Stomach (tissue), 9 donors: ENCODE measurements around the gene SLC25A6. TPM values are rescaled to one million over a fixed set of nuclear protein-coding genes. Genes with fewer than 3 reads are reported as not detected.

Experiments
- DNase-seq, 2 donors: peaks; one replicate each; pipeline versions ENCODE4 v3.0.0 to v3.0.0-alpha.2; 2013 to 2019
- H3K27ac ChIP-seq, 5 donors: fragments of 200-600 bp in 4 of 5; sonication (generic) in 4 of 5; one replicate each; pipeline ENCODE4 v1.5.1; 2013 to 2019; ENCODE audit warnings: mild to moderate bottlenecking in 1 of 5, moderate library complexity in 1 of 5
- H3K27me3 ChIP-seq, 3 donors: fragments of 200-600 bp; sonication (generic); one replicate each; pipeline ENCODE4 v1.5.1; 2017 to 2019; ENCODE audit warnings: mixed run types in 1 of 3
- H3K36me3 ChIP-seq, 4 donors: fragments of 200-600 bp; sonication (generic); 1 replicate in 3 of 4; 2 replicates in 1 of 4; pipeline ENCODE4 v1.5.1; 2016 to 2019
- H3K4me1 ChIP-seq, 4 donors: fragments of 200-600 bp; sonication (generic); one replicate each; pipeline ENCODE4 v1.5.1; 2016 to 2019
- H3K4me3 ChIP-seq, 4 donors: fragments of 200-600 bp; sonication (generic) in 3 of 4; one replicate each; pipeline ENCODE4 v1.5.1; 2016 to 2019; ENCODE audit warnings: mild to moderate bottlenecking in 1 of 4
- H3K9me3 ChIP-seq, 4 donors: fragments of 200-600 bp; sonication (generic); one replicate each; pipeline ENCODE4 v1.5.1; 2016 to 2019
- CTCF ChIP-seq, 7 experiments: fragments of 450-650 bp in 4 of 7; fragments of 200-600 bp in 3 of 7; sonication (generic) in 3 of 7; IDR thresholded peaks; one replicate each; pipeline ENCODE4 v1.5.1; 2016 to 2019; ENCODE audit warnings: antibody characterized with exemption in 7 of 7, control low read depth in 2 of 7, mild to moderate bottlenecking in 1 of 7
- EP300 ChIP-seq: sonication (generic); formaldehyde crosslinking; IDR thresholded peaks from one replicate; pipeline ENCODE4 v1.6.1; 2017; ENCODE audit warnings: antibody characterized with exemption
- POLR2A ChIP-seq, 4 donors: fragments of 450-650 bp; IDR thresholded peaks; one replicate each; pipeline ENCODE4 v1.6.1; 2016; ENCODE audit warnings: antibody characterized with exemption in 4 of 4, control low read depth in 2 of 4, mild to moderate bottlenecking in 1 of 4, moderate library complexity in 1 of 4
- POLR2AphosphoS5 ChIP-seq, 3 donors: sonication (generic); formaldehyde crosslinking; IDR thresholded peaks; one replicate each; pipeline ENCODE4 v1.6.1; 2016; ENCODE audit warnings: antibody characterized with exemption in 3 of 3
- WGBS, 5 donors: extraction: QIAGEN DNeasy Blood & Tissue Kit in 3 of 5; methylation state at CpG; one replicate each; pipeline versions ENCODE4 v1.1.5 to v1.1.7; 2013 to 2018; 5-methylcytosine and 5-hydroxymethylcytosine counted together
- intact Hi-C: fragments of 100-400 bp; cut with DNase I; formaldehyde crosslinking; loops from one replicate; pipeline ENCODE4 v1.15.1; 2023; ENCODE audit warnings: low total_unique reads
- polyA plus RNA-seq, 3 donors: library from polyadenylated mRNA; stranded (reverse); fragments of 200-250 nt; gene quantifications; one replicate each; pipeline ENCODE4 v1.2.3, GENCODE V29; 2013
- total RNA-seq, 5 donors: library from RNA; depleted of rRNA; stranded (reverse); fragments of >200 nt; gene quantifications; one replicate each; pipeline versions ENCODE4 v1.1.0 to v1.2.3, GENCODE V29; 2014 to 2016
- donor health status: healthy with polysubstance abuse.
- donor health status: Bipolar disorder and iron deficiency.
- donor health status: healthy.

The SLC25A6 gene
- total and polyA plus RNA-seq, 8 donors: 119 to 707 (median 467) TPM

- intact Hi-C loops: loop anchor here (10.0 kb wide), 1 partner anchor 59 kb away; the partner anchor contains the start of gene ASMTL
- H3K36me3 ChIP-seq: peaks cover 0 to 46% (median 30%) of the 10 kb centered on the region in 4 donors
- no peak overlapping the region for H3K4me3 ChIP-seq
- DNase-seq: no peak
- H3K27ac ChIP-seq: no peak overlapping the region
- no peaks in the 10 kb centered on the region for H3K9me3 ChIP-seq
- 92 to 99% (median 98%) methylated on average over 5 of the region's 5 CpGs for WGBS, 5 donors
- no peaks in the 10 kb centered on the region for H3K27me3 ChIP-seq
- peaks cover 4 to 28% (median 20%) of the 10 kb centered on the region in 4 donors for H3K4me1 ChIP-seq
- no peak for TF ChIP-seq EP300
- no peak for TF ChIP-seq POLR2AphosphoS5 (IDR thresholded peaks at IDR 0.05)
- TF ChIP-seq CTCF (IDR thresholded peaks at IDR 0.05): no peak
- no peak for TF ChIP-seq POLR2A (IDR thresholded peaks at IDR 0.05)
These were observed 3.8 kb upstream of the SLC25A6 start for GRCh38 chrX:1395646-1396216.

- Histone ChIP-seq H3K36me3 (peaks cover 6 to 46% (median 31%) of the 10 kb centered on the region in 4 donors), H3K9me3 (no peaks in the 10 kb centered on the region), H3K4me3 (no peak overlapping the region), H3K27ac (peak overlapping the region in 1 of 5 donors; percentile 38), H3K4me1 (peaks cover 12 to 36% (median 29%) of the 10 kb centered on the region in 4 donors), H3K27me3 (no peaks in the 10 kb centered on the region)
- TF ChIP-seq POLR2A (IDR thresholded peaks at IDR 0.05) (no peak), EP300 (no peak), CTCF (IDR thresholded peaks at IDR 0.05) (no peak), POLR2AphosphoS5 (IDR thresholded peaks at IDR 0.05) (no peak)
- intact Hi-C loops: loop anchor here (10.0 kb wide), 1 partner anchor 60 kb away; the partner anchor contains the start of gene ASMTL
- no peak for DNase-seq
- WGBS, 5 donors: 86 to 94% (median 91%) methylated on average over 19 to 22 of the region's 22 CpGs
These were observed 3.0 kb upstream of the SLC25A6 start for GRCh38 chrX:1394731-1395501.

- 68 to 74% (median 70%) methylated on average over 14 to 16 of the region's 16 CpGs for WGBS, 5 donors
- intact Hi-C loops: loop anchor here (10.0 kb wide), 1 partner anchor 61 kb away; the partner anchor contains the start of gene ASMTL
- Histone ChIP-seq H3K27ac (peak overlapping the region in 2 of 5 donors; percentile 20 to 38), H3K9me3 (no peaks in the 10 kb centered on the region), H3K27me3 (no peaks in the 10 kb centered on the region), H3K4me3 (no peak overlapping the region), H3K4me1 (peaks cover 21 to 45% (median 37%) of the 10 kb centered on the region in 4 donors), H3K36me3 (peaks cover 15 to 48% (median 37%) of the 10 kb centered on the region in 4 donors)
- peak in 1 of 2 donors; percentile 3 for DNase-seq
- TF ChIP-seq POLR2AphosphoS5 (IDR thresholded peaks at IDR 0.05): no peak
- no peak for TF ChIP-seq POLR2A (IDR thresholded peaks at IDR 0.05)
- no peak for TF ChIP-seq EP300
- no peak for TF ChIP-seq CTCF (IDR thresholded peaks at IDR 0.05)
These were observed 2.1 kb upstream of the SLC25A6 start for GRCh38 chrX:1393871-1394615.
